PC-3 (cell line): ENCODE data around the gene THADA.

Source experiments
- CTCF ChIP-seq: fragments of 300-600 bp; sonication (generic); conservative IDR thresholded peaks from 2 replicates; pipeline ENCODE4 v1.5.1; 2017; ENCODE audit warnings: antibody characterized with exemption, low read depth, mild to moderate bottlenecking, low read length
- EZH2phosphoT487 ChIP-seq: fragments of 300-600 bp; sonication (generic); IDR thresholded peaks from 2 replicates; pipeline ENCODE4 v1.6.1; 2018; ENCODE audit warnings: mild to moderate bottlenecking, antibody characterized with exemption, low read length, borderline replicate concordance

GRCh38 chr2:43333101-43333655 is 262.7 kb downstream of the THADA start:
- TF ChIP-seq CTCF (no peak), EZH2phosphoT487 (no peak)
